GM12878 (cell line): ENCODE results near the gene LST1.

ENCODE experiments used
- BACH1 ChIP-seq: fragments of 450-650 bp; IDR thresholded peaks from 2 replicates; pipeline ENCODE4 v1.6.1; 2017; ENCODE audit warnings: mild to moderate bottlenecking, borderline replicate concordance
- CREB1 ChIP-seq: IDR thresholded peaks from 2 replicates; pipeline ENCODE4 v1.6.1; 2012; ENCODE audit warnings: low read depth, mild to moderate bottlenecking, inconsistent platforms
- HDAC2 ChIP-seq: fragments of 200-600 bp; sonication (generic); IDR thresholded peaks from 2 replicates; pipeline ENCODE4 v1.6.1; 2017
- KDM1A ChIP-seq: fragments of 200-600 bp; sonication (generic); IDR thresholded peaks from 2 replicates; pipeline ENCODE4 v1.6.1; 2016; ENCODE audit warnings: borderline replicate concordance
- MTA2 ChIP-seq: fragments of 450-650 bp; IDR thresholded peaks from 2 replicates; pipeline ENCODE4 v1.6.1; 2016; ENCODE audit warnings: low read depth, mild to moderate bottlenecking, moderate library complexity
- POLR2A ChIP-seq: IDR thresholded peaks from 2 replicates; pipeline ENCODE4 v1.6.1; 2011; ENCODE audit warnings: low read depth, mild to moderate bottlenecking, low read length
- POLR2AphosphoS5 ChIP-seq: IDR thresholded peaks from 2 replicates; pipeline ENCODE4 v1.6.1; 2011; ENCODE audit warnings: mild to moderate bottlenecking, low read length, inconsistent platforms
- SMAD5 ChIP-seq: IDR thresholded peaks from 2 replicates; pipeline ENCODE4 v1.6.1; 2016; ENCODE audit warnings: antibody characterized with exemption, low read depth
- ZZZ3 ChIP-seq: IDR thresholded peaks from 2 replicates; pipeline ENCODE4 v1.6.1; 2011; ENCODE audit warnings: low read depth; ENCODE audit not compliant: control insufficient read depth, insufficient read length
- TF ChIP-seq, protein P1 (sequence below), 3 experiments: IDR thresholded peaks in 2 of 3; conservative IDR thresholded peaks in 1 of 3; 2 replicates each; pipeline ENCODE4 v1.5.1; 2011; ENCODE audit warnings: low read depth in 3 of 3, low read length in 3 of 3, mild to moderate bottlenecking in 3 of 3, control low read depth in 2 of 3, moderate library complexity in 2 of 3, inconsistent platforms in 1 of 3, mixed read lengths in 1 of 3; ENCODE audit not compliant: control insufficient read depth in 2 of 3, insufficient read depth in 1 of 3; ENCODE audit errors: extremely low read depth in 1 of 3
- TF ChIP-seq, protein P2 (sequence below): fragments of 450-650 bp; IDR thresholded peaks from 2 replicates; pipeline ENCODE4 v1.6.1; 2016; ENCODE audit warnings: mild to moderate bottlenecking, moderate library complexity, borderline replicate concordance
- TF ChIP-seq, protein P3 (sequence below): IDR thresholded peaks from 2 replicates; pipeline ENCODE4 v1.6.1; 2012; ENCODE audit warnings: mild to moderate bottlenecking, low read depth, low read length
- TF ChIP-seq, protein P4 (sequence below): IDR thresholded peaks from 2 replicates; pipeline ENCODE4 v1.6.1; 2012; ENCODE audit warnings: low read depth, low read length, improper control_type of control experiment

DNA sequence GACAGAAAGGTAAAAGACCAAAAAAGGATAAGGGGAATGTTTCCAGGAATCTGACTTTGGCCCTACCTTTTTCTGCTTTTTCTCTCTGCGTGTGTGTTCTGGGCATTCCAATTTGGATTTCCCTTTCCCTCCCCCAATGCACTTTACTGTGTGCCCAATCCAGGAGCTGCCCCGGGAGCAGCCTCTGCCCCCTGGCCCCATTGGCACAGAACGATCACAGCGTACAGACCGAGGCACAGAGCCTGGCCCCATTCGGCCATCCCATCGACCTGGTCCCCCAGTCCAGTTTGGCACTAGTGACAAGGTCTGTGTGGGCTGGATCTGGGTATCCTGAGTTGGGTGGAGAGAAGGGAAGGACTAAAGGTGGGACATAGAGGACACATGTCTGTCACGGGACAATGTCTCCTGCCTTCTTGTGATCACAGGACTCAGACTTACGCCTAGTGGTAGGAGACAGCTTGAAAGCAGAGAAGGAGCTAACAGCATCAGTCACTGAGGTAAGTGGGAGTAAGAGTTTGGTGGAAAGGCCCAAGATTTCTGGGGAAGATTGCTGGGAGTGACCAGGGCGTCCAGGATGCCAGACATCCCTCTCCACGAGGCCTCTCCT is 49.0 kb downstream of the LST1 start:
- TF ChIP-seq KDM1A (no peak), POLR2A (no peak), ZZZ3 (no peak), MTA2 (no peak), SMAD5 (no peak), CREB1 (no peak), POLR2AphosphoS5 (peak; percentile 60), BACH1 (no peak), HDAC2 (no peak)
- TF ChIP-seq, protein P1, sequence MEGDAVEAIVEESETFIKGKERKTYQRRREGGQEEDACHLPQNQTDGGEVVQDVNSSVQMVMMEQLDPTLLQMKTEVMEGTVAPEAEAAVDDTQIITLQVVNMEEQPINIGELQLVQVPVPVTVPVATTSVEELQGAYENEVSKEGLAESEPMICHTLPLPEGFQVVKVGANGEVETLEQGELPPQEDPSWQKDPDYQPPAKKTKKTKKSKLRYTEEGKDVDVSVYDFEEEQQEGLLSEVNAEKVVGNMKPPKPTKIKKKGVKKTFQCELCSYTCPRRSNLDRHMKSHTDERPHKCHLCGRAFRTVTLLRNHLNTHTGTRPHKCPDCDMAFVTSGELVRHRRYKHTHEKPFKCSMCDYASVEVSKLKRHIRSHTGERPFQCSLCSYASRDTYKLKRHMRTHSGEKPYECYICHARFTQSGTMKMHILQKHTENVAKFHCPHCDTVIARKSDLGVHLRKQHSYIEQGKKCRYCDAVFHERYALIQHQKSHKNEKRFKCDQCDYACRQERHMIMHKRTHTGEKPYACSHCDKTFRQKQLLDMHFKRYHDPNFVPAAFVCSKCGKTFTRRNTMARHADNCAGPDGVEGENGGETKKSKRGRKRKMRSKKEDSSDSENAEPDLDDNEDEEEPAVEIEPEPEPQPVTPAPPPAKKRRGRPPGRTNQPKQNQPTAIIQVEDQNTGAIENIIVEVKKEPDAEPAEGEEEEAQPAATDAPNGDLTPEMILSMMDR (IDR thresholded peaks at IDR 0.05 in 2 of 3, conservative IDR thresholded peaks at IDR 0.05 in 1 of 3; ENCODE audit: control insufficient read depth in 2 of 3, extremely low read depth in 1 of 3, insufficient read depth in 1 of 3, low read depth in 3 of 3, low read length in 3 of 3): no peak
- TF ChIP-seq, protein P2, sequence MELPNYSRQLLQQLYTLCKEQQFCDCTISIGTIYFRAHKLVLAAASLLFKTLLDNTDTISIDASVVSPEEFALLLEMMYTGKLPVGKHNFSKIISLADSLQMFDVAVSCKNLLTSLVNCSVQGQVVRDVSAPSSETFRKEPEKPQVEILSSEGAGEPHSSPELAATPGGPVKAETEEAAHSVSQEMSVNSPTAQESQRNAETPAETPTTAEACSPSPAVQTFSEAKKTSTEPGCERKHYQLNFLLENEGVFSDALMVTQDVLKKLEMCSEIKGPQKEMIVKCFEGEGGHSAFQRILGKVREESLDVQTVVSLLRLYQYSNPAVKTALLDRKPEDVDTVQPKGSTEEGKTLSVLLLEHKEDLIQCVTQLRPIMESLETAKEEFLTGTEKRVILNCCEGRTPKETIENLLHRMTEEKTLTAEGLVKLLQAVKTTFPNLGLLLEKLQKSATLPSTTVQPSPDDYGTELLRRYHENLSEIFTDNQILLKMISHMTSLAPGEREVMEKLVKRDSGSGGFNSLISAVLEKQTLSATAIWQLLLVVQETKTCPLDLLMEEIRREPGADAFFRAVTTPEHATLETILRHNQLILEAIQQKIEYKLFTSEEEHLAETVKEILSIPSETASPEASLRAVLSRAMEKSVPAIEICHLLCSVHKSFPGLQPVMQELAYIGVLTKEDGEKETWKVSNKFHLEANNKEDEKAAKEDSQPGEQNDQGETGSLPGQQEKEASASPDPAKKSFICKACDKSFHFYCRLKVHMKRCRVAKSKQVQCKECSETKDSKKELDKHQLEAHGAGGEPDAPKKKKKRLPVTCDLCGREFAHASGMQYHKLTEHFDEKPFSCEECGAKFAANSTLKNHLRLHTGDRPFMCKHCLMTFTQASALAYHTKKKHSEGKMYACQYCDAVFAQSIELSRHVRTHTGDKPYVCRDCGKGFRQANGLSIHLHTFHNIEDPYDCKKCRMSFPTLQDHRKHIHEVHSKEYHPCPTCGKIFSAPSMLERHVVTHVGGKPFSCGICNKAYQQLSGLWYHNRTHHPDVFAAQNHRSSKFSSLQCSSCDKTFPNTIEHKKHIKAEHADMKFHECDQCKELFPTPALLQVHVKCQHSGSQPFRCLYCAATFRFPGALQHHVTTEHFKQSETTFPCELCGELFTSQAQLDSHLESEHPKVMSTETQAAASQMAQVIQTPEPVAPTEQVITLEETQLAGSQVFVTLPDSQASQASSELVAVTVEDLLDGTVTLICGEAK: no peak
- TF ChIP-seq, protein P3, sequence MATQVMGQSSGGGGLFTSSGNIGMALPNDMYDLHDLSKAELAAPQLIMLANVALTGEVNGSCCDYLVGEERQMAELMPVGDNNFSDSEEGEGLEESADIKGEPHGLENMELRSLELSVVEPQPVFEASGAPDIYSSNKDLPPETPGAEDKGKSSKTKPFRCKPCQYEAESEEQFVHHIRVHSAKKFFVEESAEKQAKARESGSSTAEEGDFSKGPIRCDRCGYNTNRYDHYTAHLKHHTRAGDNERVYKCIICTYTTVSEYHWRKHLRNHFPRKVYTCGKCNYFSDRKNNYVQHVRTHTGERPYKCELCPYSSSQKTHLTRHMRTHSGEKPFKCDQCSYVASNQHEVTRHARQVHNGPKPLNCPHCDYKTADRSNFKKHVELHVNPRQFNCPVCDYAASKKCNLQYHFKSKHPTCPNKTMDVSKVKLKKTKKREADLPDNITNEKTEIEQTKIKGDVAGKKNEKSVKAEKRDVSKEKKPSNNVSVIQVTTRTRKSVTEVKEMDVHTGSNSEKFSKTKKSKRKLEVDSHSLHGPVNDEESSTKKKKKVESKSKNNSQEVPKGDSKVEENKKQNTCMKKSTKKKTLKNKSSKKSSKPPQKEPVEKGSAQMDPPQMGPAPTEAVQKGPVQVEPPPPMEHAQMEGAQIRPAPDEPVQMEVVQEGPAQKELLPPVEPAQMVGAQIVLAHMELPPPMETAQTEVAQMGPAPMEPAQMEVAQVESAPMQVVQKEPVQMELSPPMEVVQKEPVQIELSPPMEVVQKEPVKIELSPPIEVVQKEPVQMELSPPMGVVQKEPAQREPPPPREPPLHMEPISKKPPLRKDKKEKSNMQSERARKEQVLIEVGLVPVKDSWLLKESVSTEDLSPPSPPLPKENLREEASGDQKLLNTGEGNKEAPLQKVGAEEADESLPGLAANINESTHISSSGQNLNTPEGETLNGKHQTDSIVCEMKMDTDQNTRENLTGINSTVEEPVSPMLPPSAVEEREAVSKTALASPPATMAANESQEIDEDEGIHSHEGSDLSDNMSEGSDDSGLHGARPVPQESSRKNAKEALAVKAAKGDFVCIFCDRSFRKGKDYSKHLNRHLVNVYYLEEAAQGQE: no peak
- TF ChIP-seq, protein P4, sequence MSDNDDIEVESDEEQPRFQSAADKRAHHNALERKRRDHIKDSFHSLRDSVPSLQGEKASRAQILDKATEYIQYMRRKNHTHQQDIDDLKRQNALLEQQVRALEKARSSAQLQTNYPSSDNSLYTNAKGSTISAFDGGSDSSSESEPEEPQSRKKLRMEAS: no peak
